Limb (tissue), 2 donors: ENCODE measurements around the gene CRTC1.
"Not testable (repeated sequence)": the region's sequence is repeated elsewhere in the genome, so short reads cannot be mapped to it uniquely, and the experiment has no call there.

Experiments
- DNase-seq, 2 donors: peaks; one replicate each; pipeline ENCODE4 v3.0.0-alpha.2; 2016; ENCODE audit errors: extremely low spot score in 2 of 2

CRTC1 gene

DNA sequence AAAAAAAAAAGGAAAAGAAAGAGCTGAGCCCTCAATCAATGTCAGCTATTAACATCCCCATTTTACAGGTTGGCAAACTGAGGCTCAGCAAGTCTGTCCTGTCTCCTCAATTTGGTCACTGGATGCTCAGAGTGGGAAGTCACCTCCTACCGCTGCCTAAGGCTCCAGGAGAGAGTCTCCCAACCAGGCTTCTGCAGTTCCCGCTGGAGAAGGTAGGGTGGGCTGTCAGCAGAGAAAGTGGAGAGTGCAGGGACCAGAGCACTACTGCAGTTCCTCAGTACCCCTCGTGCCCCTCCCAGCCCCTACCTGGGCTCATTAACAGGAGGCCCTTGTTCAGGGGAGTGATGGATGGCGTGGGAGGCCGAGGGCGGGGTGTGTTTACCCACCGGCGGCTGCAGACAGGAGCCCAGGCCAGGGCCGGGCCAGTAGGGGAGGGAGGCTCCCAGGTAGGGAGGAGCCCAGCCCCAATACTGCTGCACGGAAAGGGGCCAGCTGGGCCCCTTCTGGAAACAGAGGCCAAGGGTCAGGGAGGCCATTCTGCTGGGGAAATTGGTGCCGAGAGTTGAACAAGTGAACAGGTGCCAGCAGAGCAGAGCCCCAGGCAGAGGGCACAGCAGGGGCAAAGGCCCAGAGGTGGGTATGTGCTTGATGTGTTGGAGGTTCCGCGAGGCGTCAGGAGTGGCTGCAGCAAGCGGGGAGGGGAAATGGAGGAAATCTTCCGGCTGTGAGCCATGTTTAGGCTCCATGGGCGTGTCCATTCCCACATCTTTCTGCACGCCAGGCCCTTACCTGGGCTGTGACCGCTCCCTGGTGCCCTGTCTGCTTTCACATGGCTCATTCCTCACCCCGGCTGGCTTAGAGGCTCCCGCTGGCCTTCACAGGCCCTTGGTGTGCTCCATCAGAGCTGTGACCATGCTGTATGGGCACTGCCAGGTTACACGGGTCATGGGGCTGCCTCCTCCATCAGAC lies 115.2 kb downstream of the CRTC1 start:
- peak in 1 of 2 donors; percentile 46 for DNase-seq

DNA sequence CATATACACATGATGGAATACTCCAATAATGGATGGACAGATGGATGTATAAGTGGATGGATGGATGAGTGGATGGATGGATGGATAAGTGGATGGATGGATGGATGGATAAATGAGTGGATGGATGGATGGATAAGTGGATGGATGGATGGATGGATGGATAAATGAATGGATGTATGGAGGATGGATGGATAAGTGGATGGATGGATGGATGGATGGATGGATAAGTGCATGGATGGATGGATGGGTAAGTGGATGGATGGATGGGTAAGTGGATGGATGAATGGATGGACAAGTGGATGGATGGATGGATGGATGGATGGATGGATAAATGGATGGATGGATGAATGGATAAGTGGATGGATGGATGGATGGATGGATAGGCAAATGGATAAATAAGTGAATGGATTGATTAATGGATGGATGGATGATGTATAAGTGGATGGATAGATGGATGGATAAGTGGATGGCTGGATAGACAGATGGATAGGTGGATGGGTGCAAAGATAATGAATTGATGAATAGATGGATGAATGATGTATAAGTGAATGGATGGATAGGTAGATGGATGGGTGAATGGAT lies 116.0 kb downstream of the CRTC1 start:
- DNase-seq, result no peak

DNA sequence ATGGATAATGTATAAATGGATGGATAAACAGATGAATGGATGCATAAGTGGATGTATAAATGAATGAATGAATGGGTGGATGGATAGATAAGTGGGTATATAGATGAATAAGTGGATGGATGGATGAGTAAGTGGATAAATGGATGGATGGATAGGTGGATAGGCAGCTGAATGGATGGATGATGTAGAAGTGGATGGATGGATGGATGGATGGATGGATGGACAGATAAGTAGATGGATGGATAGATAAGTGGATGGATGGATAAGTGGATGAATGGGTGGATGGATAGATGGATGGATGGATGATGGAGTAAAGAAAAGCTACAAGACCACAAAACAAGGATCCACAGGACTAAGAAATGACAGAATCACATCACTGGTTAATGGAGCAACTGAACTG lies 116.6 kb downstream of the CRTC1 start:
- no peak for DNase-seq

DNA sequence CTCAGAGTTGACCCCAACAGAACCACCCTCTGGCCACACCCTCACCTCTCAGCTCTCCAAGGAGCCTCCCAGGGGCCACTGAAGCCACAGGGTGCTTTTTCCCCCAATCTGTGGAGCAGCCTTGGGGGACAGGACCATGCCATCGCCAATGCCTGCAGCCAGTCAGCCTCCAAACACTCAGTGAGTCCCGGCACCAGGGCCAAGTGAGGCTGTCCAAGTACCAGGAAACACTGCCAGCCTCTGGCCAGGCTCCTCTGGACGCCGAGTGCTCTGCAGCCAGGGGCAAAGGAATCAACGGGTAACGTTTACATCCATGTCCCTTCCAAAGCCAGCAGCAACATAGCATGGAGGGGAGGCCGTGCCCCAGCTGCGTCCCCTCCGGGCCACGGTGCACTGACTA lies 117.2 kb downstream of the CRTC1 start:
- DNase-seq, result no peak

DNA sequence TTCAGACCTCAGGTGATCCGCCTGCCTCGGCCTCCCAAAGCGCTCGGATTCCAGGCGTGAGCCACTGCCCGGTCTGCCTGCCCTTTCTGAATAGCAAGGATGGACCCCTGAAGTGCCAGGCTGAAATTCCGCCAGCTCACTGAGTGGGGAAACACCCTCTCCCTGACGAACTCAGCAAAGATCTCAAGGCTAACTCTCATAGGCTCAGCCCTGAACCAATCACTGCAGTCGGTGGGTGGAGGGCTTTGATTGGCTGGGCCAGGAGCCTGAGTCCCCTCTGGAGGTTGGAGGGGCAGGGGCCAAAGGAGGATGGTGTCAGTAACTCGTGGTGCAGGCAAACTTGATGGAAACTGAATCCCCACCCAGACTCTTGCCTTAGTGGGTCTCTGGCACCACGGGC lies 118.9 kb downstream of the CRTC1 start:
- DNase-seq, result no peak

DNA sequence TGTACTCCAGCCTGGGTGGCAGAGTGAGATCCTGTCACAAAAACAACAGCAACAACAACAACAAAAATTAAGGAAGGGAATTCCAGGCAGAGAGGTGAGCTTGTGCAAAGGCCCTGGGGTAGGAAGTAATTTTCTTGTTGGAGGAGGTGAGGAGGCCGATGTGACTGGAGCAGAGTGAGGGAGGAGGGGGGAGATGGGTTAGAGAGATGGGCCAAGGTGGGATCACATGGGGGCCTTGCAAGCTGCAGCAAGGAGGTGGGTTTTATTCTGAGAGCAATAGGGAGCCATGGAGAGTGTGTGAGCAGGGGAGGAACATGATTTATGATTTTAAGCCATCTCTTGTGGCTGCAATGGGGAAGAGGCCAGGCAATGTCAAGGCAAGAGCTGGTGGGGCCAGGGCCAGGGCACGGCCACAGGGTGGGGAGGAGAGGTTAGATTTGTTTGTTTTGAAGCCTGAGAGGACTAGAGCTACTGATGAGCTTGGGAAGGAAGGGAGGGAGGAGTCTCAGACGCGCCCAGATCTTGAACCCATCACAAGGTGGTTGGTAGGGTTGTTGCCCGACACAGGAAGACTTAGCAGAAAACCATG lies 120.2 kb downstream of the CRTC1 start:
- DNase-seq, result no peak

DNA sequence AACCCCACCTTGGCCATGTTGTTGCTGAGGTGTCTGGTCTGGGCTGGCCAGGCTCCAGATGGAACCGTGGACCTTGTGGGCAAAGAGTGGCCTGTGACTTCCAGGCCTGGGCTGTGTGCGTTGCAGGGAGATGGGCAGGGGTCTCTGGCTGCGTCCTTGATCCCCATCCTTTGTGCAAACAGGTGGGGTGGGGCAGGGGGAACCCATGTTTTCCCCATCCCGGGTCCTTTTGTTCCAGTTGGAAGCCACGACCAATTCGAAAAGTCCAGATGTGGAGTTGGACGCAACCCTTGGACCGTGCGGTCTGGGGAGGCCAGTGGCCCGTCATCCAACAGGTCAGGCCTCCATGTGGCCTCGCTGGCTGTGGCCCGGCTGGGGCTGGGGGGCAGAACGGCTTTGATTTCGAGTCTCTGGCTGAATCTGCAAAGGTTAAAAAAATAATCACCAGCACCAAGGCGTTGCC lies 120.7 kb downstream of the CRTC1 start:
- no peak for DNase-seq

DNA sequence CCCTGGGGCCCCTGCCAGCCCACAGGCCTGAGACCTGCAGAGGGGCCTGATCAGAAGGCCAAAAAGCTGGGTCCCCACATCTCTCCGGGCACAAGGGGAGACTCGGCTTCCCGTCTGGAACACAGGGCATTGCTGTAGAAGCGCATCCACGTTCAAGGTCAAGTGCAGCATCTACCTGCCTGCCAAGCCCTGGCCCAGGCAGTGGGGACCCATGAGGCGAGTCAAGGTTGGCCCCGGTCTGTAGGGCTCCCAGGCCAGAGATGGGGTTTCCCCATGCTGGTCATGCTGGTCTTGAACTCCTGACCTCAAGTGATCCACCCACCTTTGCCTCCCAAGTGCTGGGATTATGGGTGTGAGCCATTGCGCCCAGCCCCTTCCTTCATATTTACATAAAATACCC lies 121.2 kb downstream of the CRTC1 start:
- DNase-seq, result no peak

DNA sequence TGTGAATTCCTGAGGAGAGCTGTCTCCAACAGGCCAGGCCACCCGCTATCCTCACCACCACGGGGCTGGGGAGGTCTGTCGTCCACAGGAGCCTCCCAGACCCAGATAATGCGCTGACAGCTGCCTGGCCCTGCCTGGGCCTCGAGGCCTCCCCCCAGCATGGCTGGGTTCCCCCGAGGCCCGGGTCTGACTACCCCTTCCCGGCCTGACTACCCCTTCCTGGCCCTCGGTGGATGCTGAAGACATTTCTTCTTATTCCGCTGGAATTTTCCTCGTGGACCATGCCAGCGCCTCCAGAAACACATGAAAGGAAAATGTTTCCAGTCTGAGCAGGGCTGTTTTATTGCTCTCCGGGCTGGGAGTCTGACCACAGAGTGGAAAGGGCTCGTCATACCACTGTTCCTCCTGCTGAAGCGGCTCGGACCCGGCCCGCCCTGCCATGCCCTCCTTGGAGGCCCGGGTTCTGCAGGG lies 124.4 kb downstream of the CRTC1 start:
- peak; percentile 66 to 69 for DNase-seq

DNA sequence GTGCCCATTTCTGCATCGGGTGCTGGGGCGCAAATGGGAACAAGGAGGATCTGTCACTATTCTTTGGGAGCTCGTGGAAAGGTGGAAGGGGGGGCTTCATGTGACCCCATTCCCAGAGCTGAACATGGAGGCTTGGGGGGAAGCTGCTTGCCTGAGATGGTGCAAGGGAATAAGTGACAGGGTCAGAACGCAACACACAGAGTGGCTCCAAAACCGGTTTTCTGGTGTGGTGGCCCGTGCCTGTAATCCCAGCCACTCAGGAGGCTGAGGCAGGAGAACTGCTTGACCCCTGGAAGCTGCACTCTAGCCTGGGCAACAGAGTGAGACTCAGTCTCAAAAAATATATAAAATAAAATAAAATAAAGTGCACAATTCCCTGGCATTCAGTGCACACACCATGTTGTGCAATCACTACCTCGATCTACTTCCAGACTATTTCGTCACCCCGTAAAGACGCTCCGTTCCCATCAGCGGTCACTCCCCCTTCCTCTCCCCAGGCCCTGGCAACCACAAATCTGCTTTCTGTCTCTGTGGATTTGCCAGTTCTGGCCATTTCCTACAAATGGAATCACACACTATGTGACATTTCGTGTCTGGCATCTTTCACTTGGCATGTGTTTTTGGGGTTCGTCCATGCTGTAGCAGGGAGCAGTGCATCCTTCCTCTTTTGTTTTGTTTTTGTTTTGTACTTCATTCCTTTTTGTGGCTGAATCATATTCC lies 125.8 kb downstream of the CRTC1 start:
- no peak for DNase-seq

DNA sequence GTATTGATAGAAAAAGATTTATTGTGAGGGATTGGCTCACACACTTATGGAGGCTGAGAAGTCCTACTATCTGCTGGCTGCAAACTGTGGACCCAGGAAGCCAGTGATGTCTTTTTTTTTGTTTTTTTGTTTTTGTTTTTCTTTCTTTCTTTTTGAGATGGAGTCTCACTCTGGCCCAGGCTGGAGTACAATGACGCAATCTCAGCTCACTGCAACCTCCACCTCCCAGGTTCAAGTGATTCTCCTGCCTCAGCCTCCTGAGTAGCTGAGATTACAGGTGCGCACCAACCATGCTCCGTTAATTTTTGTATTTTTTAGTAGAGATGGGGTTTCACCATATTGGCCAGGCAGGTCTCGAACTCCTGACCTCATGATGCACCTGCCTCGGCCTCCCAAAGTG lies 128.2 kb downstream of the CRTC1 start:
- not testable (repeated sequence) for DNase-seq

DNA sequence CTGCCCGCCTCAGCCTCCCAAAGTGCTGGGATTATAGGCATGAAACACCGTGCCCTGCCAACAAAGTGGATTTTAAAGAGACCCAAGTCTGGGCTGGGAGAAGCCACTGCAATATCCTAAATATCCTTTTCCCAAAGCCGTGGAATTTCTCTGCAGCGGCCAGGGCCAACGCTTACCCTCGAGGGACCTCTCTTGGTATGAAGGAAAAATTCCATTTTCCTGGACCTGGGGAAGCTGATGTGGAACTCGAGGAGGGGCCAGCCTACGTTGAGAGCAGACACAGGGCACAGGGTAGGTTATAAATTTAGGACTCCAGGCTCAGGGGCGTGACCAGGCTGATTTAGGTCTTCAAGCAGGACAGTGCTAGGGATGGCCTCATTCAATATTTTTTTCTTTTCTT lies 130.6 kb downstream of the CRTC1 start:
- peak in 1 of 2 donors; percentile 52 for DNase-seq

DNA sequence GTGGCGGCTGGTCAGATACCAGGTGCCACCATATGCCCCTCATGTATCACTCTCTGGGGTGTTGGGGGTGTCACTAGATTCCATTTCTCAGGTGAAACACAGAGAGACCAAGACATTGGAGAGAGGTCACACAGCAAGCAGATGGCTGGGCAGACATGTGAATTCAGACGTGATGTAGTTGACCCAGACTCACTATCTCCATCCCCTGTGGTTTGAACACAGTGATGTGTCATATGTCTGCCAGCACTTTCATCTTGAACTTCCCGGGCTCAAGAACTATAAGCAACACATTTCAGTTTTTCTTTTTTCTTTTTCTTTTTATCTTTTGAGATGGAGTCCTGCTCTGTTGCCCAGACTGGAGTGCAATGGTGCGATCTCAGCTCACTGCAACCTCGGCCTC lies 132.2 kb downstream of the CRTC1 start:
- no peak for DNase-seq

DNA sequence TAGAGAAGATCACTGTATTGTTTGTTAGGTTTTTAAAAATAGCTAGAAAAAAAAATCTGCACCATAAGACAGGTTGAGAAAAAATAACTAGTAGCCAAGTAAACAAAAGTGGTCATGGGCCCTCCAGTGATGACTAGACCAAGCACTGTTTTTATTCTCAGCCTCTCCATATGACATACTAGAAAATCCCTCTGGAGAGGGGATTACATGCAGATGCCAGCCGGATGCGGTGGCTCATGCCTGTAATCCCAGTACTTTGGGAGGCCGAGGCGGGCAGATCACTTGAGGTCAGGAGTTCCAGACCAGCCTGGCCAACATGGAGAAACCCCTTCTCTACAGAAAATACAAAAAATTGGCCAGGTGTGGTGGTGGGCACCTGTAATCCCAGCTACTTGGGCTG lies 133.2 kb downstream of the CRTC1 start:
- DNase-seq, result not testable (repeated sequence)

DNA sequence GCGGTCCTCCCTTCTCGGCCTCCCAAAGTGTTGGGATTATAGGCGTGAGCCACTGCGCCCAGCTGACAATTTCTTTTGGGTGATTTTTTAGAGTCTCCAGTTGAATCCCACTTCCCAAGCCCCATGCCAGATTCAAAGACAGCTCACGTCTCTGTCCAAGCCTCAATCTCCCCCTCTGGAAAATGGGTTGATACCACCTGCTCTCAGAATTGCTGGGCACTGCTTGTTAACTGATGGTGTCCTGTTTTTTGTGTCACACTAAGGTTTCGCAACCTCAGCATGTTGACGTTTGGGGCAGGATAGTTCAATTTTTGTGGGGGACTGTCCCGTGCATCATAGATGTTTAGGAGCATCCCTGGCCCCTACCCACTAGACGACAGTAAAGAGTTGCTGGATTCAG lies 134.1 kb downstream of the CRTC1 start:
- no peak for DNase-seq

DNA sequence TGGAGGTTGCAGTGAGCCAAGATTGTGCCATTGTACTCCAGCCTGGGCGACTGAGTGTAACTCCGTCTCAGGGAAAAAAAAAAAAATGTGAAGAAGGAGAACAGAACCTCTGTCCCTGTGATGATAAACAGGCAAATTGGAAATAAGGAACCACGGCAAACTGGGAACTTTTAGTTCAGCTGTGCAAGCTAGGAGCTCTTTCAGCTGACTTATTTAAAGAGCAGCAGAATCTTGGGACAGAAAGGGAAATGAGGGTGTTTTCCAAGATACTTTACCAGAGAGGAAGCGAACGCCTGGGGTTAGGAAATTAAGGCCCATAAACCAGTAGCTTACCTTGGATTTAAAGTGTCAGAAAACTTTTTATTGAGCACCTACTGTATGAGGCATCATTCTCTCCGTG lies 145.3 kb downstream of the CRTC1 start:
- no peak for DNase-seq

DNA sequence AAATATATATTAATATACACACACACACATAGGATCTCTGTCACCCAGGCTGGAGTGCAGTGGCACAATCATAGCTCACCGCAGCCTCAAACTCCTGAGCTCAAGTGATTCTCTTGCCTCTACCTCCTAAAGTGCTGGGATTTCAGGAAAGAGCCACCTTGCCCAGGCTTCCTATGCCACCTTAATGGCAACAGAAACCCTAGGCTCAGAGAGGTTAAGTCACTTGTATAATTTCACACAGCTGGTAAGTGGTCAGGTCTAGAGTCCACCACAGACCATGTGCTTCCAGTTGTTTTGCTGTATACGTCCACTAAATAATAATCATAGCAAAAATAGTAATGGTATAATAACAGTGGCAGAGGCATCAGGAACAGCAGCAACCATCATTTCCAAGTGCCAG lies 147.0 kb downstream of the CRTC1 start:
- no peak for DNase-seq

DNA sequence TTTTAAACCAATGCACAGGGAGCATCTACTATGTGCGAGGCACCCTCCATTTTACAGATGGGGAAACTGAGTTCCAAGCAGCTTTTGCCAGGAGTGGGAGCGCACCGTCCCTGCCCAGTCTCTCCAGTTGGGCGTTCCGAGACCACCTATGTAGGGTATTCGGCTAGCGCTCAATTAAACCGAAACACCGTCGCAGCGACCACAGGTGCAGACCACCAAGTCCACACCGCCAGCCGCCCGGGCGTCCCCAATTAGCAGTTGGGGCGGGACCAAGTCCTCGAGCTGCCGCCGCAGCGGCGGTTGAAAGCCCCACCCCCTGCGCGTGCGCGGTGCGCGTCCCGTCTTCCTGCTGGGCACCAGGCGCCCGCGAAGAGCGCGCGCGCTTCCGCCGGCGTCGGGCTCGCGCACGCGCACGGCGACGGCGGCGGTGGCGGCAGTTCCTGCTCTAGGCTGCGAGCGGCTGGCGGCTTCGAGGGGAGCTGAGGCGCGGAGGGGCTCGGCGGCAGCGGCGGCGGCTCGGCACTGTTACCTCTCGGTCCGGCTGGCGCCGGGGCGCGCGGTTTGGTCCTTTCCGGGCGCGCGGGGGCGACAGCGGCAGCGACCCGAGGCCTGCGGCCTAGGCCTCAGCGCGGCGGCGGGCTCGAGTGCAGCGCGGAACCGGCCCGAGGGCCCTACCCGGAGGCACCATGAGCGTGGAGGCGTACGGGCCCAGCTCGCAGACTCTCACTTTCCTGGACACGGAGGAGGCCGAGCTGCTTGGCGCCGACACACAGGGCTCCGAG lies 148.2 kb downstream of the CRTC1 start, which contains the start of gene UPF1:
UPF1 (plus strand) TSS at position 436 of the 782 bp plus-strand sequence; CDS start at position 687, 251 bp downstream.
- DNase-seq, result peak; percentile 94 to 97
